Measurements from ENCODE around the gene AP4S1.

Gene AP4S1

GRCh38 chr14:31024010-31024480 lies 1.4 kb upstream of the AP4S1 start:
- ChIA-PET CTCF (interaction anchor here (0.6 kb wide), 2 partner anchors 49 to 110 kb away, joined by 3 to 4 read pairs; no protein-coding TSS in a partner anchor), POLR2A (no interaction called here)
- Histone ChIP-seq H3K9me3 (ENCODE audit: control insufficient read depth, insufficient read depth, low read depth, low read length) (no peaks in the 10 kb centered on the region), H3K4me1 (ENCODE audit: control insufficient read depth, insufficient read depth, low read length) (peaks cover 12% of the 10 kb centered on the region), H3K27ac (ENCODE audit: extremely low read depth, low read depth, low read length) (no peak overlapping the region), H3K4me3 (ENCODE audit: low read depth, low read length) (peak overlapping the region; percentile 100), H3K36me3 (ENCODE audit: control insufficient read depth in 2 of 2, insufficient read depth in 1 of 2, low read length in 2 of 2) (peaks cover 10 to 16% of the 10 kb centered on the region in 2 experiments; a peak in 2 of 3 replicates)
- TF ChIP-seq ZNF843 (tag by site-specific recombination; IDR thresholded peaks at IDR 0.05) (no peak), KLF1 (tag by site-specific recombination; IDR thresholded peaks at IDR 0.05) (no peak), ZSCAN30 (tag by site-specific recombination; IDR thresholded peaks at IDR 0.05) (no peak), ZNF555 (tag by site-specific recombination; conservative IDR thresholded peaks at IDR 0.05) (no peak), ZNF335 (tag by site-specific recombination; conservative IDR thresholded peaks at IDR 0.05) (no peak), ZNF354C (tag by site-specific recombination; IDR thresholded peaks at IDR 0.05; ENCODE audit: borderline replicate concordance, low read depth) (no peak), PBX3 (CRISPR knock-in tag; IDR thresholded peaks at IDR 0.05) (no peak), SCRT1 (tag by site-specific recombination; IDR thresholded peaks at IDR 0.05; ENCODE audit: borderline replicate concordance) (no peak), AEBP2 (tag by site-specific recombination; IDR thresholded peaks at IDR 0.05; ENCODE audit: borderline replicate concordance) (no peak), ZNF777 (tag by site-specific recombination; IDR thresholded peaks at IDR 0.05; ENCODE audit: borderline replicate concordance) (no peak), ZNF677 (tag by site-specific recombination; IDR thresholded peaks at IDR 0.05) (no peak), KLF17 (tag by site-specific recombination; IDR thresholded peaks at IDR 0.05) (no peak), ZBTB10 (tag by site-specific recombination; IDR thresholded peaks at IDR 0.05) (no peak)

- TF ChIP-seq ZNF585B (tag by site-specific recombination; IDR thresholded peaks at IDR 0.05) (no peak), ZNF155 (tag by site-specific recombination; IDR thresholded peaks at IDR 0.05) (no peak), ZNF555 (tag by site-specific recombination; conservative IDR thresholded peaks at IDR 0.05) (no peak), PRDM1 (tag by site-specific recombination; IDR thresholded peaks at IDR 0.05) (peak; percentile 76), OSR2 (tag by site-specific recombination; IDR thresholded peaks at IDR 0.05) (no peak), ZBTB17 (tag by site-specific recombination; IDR thresholded peaks at IDR 0.05) (0 out of 2 replicates have a peak, but pooled peaks have one; percentile 13), GLIS2 (tag by site-specific recombination; IDR thresholded peaks at IDR 0.05) (no peak), ZNF174 (tag by site-specific recombination; IDR thresholded peaks at IDR 0.05) (no peak), PRDM6 (tag by site-specific recombination; IDR thresholded peaks at IDR 0.05) (peak; percentile 26; the same call in 1 of the 2 replicates), ZNF302 (tag by site-specific recombination; IDR thresholded peaks at IDR 0.05; ENCODE audit: low read depth) (no peak), ZNF280C (tag by site-specific recombination; IDR thresholded peaks at IDR 0.05) (no peak)
- Histone ChIP-seq H3K4me1 (ENCODE audit: control insufficient read depth, insufficient read depth, low read length) (peaks cover 12% of the 10 kb centered on the region), H3K9me3 (ENCODE audit: control insufficient read depth, insufficient read depth, low read depth, low read length) (no peaks in the 10 kb centered on the region), H3K27ac (ENCODE audit: extremely low read depth, low read depth, low read length) (peak overlapping the region; percentile 98), H3K4me3 (ENCODE audit: low read depth, low read length) (peak overlapping the region; percentile 100), H3K36me3 (ENCODE audit: control insufficient read depth in 2 of 2, insufficient read depth in 1 of 2, low read length in 2 of 2) (peaks cover 9 to 16% of the 10 kb centered on the region in 2 experiments; a peak in 2 of 3 replicates)
- POLR2A ChIA-PET: interaction anchor here (2.1 kb wide), 1 partner anchor 13 kb away, joined by 8 read pairs; no protein-coding TSS in a partner anchor
- CTCF ChIA-PET: interaction anchor here (0.6 kb wide), 1 partner anchor 49 kb away, joined by 3 read pairs; no protein-coding TSS in a partner anchor
Observed at GRCh38 chr14:31024577-31025366, 677 bp upstream of the AP4S1 start.

Data from HEK293 (cell line).